ENCODE measurements around the gene PLK1.

DNA sequence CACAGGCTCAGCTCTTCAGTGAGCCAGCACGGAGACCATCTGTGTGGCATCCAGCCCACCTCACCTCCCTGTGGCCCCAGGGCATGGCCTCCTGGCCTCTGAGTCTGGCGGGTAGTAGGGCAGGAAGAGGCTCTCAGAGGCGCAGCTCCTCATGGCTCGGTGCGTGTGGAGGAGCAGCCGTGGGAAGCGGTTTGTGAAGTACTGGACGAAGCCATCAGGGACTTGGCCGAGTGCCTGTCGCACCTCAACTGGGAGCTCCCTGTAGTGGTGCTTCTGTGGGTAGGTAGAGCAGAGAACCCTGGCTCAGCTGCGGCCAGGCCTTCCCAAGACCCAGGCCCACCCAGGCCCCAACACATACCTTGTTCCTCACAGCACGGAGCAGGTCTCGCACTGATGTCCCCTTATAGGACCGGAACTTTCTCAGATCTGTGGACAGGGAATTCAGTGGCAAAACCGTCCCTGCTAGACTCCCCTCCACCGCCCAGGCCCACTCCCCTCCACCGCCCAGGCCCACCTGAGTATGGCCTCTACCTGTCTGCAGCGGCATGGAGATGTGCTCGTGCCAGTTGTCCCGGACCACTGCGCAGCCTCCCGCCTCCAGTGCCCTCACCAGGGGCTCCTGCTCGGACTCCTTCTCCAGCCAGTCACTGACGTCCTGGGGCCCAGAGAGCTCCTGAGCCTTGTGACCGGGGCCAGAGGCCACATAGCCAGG is 12.2 kb downstream of the PLK1 start:
- TF ChIP-seq, protein P1, sequence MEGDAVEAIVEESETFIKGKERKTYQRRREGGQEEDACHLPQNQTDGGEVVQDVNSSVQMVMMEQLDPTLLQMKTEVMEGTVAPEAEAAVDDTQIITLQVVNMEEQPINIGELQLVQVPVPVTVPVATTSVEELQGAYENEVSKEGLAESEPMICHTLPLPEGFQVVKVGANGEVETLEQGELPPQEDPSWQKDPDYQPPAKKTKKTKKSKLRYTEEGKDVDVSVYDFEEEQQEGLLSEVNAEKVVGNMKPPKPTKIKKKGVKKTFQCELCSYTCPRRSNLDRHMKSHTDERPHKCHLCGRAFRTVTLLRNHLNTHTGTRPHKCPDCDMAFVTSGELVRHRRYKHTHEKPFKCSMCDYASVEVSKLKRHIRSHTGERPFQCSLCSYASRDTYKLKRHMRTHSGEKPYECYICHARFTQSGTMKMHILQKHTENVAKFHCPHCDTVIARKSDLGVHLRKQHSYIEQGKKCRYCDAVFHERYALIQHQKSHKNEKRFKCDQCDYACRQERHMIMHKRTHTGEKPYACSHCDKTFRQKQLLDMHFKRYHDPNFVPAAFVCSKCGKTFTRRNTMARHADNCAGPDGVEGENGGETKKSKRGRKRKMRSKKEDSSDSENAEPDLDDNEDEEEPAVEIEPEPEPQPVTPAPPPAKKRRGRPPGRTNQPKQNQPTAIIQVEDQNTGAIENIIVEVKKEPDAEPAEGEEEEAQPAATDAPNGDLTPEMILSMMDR (CRISPR knock-in tag; IDR thresholded peaks at IDR 0.05), result no peak
- no peak for TF ChIP-seq TRIM24 (CRISPR knock-in tag; IDR thresholded peaks at IDR 0.05)
- TF ChIP-seq POLR2A (IDR thresholded peaks at IDR 0.05; ENCODE audit: insufficient read depth in 1 of 2, low read depth in 2 of 2, low read length in 2 of 2), result peak in 1 of 2 experiments; percentile 30; a peak in 1 of 4 replicates
- TF ChIP-seq EZH2 (conservative IDR thresholded peaks at IDR 0.05; ENCODE audit: low read depth, low read length), result no peak
- no peak for TF ChIP-seq FOXK1 (CRISPR knock-in tag; IDR thresholded peaks at IDR 0.05; ENCODE audit: borderline replicate concordance, low read depth)
- TF ChIP-seq, protein P2, sequence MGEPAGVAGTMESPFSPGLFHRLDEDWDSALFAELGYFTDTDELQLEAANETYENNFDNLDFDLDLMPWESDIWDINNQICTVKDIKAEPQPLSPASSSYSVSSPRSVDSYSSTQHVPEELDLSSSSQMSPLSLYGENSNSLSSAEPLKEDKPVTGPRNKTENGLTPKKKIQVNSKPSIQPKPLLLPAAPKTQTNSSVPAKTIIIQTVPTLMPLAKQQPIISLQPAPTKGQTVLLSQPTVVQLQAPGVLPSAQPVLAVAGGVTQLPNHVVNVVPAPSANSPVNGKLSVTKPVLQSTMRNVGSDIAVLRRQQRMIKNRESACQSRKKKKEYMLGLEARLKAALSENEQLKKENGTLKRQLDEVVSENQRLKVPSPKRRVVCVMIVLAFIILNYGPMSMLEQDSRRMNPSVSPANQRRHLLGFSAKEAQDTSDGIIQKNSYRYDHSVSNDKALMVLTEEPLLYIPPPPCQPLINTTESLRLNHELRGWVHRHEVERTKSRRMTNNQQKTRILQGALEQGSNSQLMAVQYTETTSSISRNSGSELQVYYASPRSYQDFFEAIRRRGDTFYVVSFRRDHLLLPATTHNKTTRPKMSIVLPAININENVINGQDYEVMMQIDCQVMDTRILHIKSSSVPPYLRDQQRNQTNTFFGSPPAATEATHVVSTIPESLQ (CRISPR knock-in tag; conservative IDR thresholded peaks at IDR 0.05), result no peak
- TF ChIP-seq ZNF709 (CRISPR knock-in tag; IDR thresholded peaks at IDR 0.05), result no peak
- no peak for TF ChIP-seq ZBTB3 (CRISPR knock-in tag; IDR thresholded peaks at IDR 0.05; ENCODE audit: borderline replicate concordance, low read depth)
- no peak for TF ChIP-seq SSRP1 (CRISPR knock-in tag; IDR thresholded peaks at IDR 0.05)

Data from HepG2 (cell line).